ENCODE results near the gene NAMPT.

The NAMPT gene

GRCh38 chr7:106270122-106270977, 14.4 kb downstream of the NAMPT start:
- no peak for DNase-seq

- no peak for DNase-seq
Measured at GRCh38 chr7:106269254-106269961, 15.4 kb downstream of the NAMPT start.

GRCh38 chr7:106265133-106265532, 19.6 kb downstream of the NAMPT start:
- no peak for DNase-seq

GRCh38 chr7:106262221-106262881, 22.4 kb downstream of the NAMPT start:
- DNase-seq = no peak

- DNase-seq = no peak
Measured at GRCh38 chr7:106260136-106260561, 24.6 kb downstream of the NAMPT start.

- no peak for DNase-seq
Measured at GRCh38 chr7:106258789-106259188, 26.0 kb downstream of the NAMPT start.

GRCh38 chr7:106257752-106258151, 27.0 kb downstream of the NAMPT start:
- no peak for DNase-seq

- no peak for DNase-seq
Measured at GRCh38 chr7:106256144-106256543, 28.6 kb downstream of the NAMPT start.

- DNase-seq = no peak
Measured at GRCh38 chr7:106255246-106255645, 29.5 kb downstream of the NAMPT start.

- no peak for DNase-seq
Measured at GRCh38 chr7:106254525-106255116, 30.2 kb downstream of the NAMPT start.

GRCh38 chr7:106252568-106252967, 32.2 kb downstream of the NAMPT start:
- DNase-seq = no peak

- DNase-seq = no peak
Measured at GRCh38 chr7:106249488-106249887, 35.3 kb downstream of the NAMPT start.

GRCh38 chr7:106248600-106248999, 36.2 kb downstream of the NAMPT start:
- DNase-seq = no peak

GRCh38 chr7:106247841-106248240, 36.9 kb downstream of the NAMPT start:
- DNase-seq = no peak

GRCh38 chr7:106246902-106247711, 37.7 kb downstream of the NAMPT start:
- DNase-seq = no peak

- DNase-seq = no peak
Measured at GRCh38 chr7:106243893-106244292, 40.9 kb downstream of the NAMPT start.

GRCh38 chr7:106239406-106239805, 45.4 kb downstream of the NAMPT start:
- no peak for DNase-seq

GRCh38 chr7:106238830-106239229, 46.0 kb downstream of the NAMPT start:
- no peak for DNase-seq

GRCh38 chr7:106236065-106236464, 48.7 kb downstream of the NAMPT start:
- DNase-seq = no peak

GRCh38 chr7:106234425-106234824, 50.4 kb downstream of the NAMPT start:
- no peak for DNase-seq

- DNase-seq = no peak
Measured at GRCh38 chr7:106231856-106232490, 52.8 kb downstream of the NAMPT start.

GRCh38 chr7:106225856-106226255, 58.9 kb downstream of the NAMPT start:
- no peak for DNase-seq

Data from DMS79 treated with DMSO at 0.1 percent for 48 hours (cell line).